Forelimb muscle (tissue), 1 donor: ENCODE measurements around the gene ACER2. TPM values are rescaled to one million over a fixed set of nuclear protein-coding genes. Genes with fewer than 3 reads are reported as not detected.
"Not testable (repeated sequence)": the region's sequence is repeated elsewhere in the genome, so short reads cannot be mapped to it uniquely, and the experiment has no call there.

ENCODE experiments used
- DNase-seq: peaks from one replicate; pipeline ENCODE4 v3.0.0-alpha.2; 2013; ENCODE audit warnings: low read depth
- polyA plus RNA-seq: library from polyadenylated mRNA; unstranded; fragments of 120-200 nt; gene quantifications from one replicate; pipeline ENCODE4 v1.2.1, GENCODE V29; 2013; ENCODE audit not compliant: insufficient read length

ACER2 gene
- 0.99 TPM for polyA plus RNA-seq

DNA sequence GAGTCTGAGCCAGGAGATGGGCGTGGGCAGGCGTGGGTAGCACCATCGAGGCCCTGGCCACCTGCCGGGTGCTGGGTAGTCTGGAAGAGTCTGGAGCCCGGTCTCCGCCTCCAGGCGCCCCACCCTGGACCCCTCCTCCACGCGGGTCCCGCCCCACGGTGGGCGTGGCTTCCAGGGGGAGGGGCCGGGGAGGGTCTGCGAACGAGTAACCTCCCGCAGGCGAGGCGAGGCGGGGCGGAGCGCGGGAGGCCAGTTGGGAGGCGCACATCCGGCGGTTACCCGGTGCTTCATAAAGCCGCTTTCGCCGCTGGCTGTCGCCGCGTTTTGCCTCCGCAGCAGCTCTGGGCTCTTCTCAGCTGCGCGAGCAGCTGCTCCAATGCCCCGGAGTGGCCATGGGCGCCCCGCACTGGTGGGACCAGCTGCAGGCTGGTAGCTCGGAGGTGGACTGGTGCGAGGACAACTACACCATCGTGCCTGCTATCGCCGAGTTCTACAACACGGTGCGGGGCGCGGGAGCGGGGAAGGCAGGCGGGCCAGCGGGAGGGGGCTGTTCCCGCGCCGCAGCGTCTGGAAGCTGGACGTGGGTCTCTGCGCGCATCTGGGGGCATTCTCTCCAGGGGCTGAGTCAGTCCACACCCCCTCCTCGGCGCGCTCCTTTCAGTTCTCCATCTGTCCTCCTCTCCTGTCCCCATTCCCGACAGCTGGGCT, at the start of gene ACER2:
Gene ACER2 (plus strand): TSS at position 317 of the 708 bp plus-strand sequence. CDS start 76 bp downstream, at position 393.
- peak; percentile 51 for DNase-seq

GRCh38 chr9:19369107-19369506, 39.7 kb upstream of the ACER2 start:
- DNase-seq: no peak

- no peak for DNase-seq
Observed at GRCh38 chr9:19371942-19372341, 36.9 kb upstream of the ACER2 start.

- no peak for DNase-seq
Observed at GRCh38 chr9:19372567-19372966, 36.2 kb upstream of the ACER2 start.

DNA sequence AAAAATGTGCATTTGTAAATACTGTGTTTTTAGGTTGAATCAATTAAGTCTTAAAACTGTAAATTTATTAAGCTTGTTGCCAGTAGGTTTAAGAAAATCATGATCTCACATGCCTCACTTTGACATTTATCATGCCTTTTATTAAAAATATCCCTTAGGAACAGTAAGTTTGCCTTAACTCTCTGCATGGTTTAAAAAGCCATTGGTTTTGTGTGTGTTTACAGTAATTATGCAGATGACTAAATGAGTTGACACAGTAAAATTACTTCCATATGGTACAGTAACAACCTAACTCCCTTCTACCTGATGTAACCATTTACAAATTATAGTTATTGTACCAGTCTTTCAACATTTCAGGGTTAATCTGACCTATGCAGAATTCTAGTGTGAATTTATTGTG, 35.3 kb upstream of the ACER2 start:
- DNase-seq: no peak

DNA sequence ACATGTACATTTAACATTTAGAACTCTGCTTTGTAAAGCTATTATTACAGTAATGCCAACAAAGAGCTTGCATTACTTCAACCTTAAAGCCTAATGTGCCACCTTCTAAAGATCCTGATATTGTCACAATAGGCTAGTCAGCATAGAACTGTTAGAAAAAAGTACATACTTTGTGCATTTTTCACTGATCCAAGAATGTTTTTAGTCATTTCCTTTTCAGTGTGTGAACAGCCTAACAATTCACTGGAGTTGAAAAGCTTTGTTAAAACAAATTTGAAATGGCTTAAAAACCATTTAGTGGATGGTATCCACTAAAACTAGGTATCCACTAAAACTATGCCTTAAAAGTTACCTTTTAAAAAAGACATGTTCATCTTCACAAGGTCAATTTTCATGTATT, 33.3 kb upstream of the ACER2 start:
- DNase-seq: no peak

DNA sequence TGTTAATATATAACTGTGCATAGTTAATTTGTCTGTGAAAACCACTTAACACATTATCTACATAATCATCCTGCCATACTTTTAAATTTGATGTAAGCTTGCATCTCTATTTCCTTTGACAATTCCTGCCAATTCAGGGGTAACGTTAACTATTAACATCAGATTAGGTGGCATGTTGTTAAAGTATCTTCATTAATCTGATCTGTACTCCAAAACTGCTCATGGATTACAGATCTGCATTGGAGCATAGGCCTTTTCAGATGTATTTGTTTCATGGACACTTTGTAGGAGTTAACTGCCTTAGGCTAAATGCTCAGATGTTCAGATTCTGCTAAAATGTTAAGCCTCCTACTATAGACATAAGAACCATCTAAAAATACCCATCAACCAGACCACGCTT, 31.9 kb upstream of the ACER2 start:
- no peak for DNase-seq

GRCh38 chr9:19378164-19378563, 30.6 kb upstream of the ACER2 start:
- no peak for DNase-seq

- no peak for DNase-seq
Observed at GRCh38 chr9:19378647-19379046, 30.2 kb upstream of the ACER2 start.

DNA sequence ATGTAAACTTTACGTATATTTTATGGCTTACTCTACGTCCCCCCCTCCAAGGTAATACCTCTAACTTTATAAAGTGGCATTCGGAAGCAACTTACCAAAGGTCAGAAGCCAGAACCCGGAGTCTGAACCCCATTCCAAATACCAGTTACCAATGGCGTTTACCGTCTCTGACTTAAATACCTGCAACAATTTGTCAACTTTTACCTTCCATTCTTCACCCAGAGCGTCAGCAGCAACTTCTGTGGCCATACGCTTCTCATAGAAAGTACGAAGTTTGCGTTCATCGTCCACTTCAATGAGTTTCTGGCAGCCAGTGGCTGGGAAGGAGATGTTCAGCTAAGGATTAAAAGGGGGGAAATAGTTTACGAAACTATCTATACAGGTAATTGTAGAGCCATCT, 29.5 kb upstream of the ACER2 start:
- DNase-seq: no peak

- no peak for DNase-seq
Observed at GRCh38 chr9:19379697-19380046, 29.1 kb upstream of the ACER2 start.

DNA sequence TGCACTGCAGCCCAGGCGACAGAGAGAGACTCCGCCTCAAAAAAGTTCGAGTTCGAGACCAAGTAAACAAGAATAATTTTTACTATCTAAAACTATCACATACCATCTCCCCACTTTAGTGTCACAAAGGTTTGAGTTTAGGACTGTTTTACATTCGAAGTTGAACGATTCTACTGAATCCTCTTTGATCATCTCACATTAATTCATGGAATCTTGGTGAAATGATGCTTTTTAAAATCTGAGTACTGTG, 28.1 kb upstream of the ACER2 start:
- DNase-seq: no peak

DNA sequence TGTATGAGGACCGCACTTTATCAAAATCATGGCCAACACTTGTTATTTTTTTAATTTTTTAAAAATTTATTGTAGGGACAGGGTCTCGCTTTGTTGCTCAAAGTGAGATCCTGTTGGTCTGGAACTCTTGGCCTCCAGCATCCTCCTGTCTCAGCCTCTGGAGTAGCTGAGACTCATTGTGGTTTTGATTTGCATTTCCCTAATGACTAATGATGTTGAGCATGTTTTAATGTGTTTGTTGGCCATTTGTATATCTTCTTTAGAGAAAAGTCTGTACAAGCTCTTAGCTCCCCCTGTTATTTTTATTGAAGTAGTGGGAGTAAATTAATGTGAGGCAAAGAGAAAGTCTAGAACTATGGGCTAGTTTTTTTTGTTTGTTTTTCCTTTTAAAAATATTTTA, 27.2 kb upstream of the ACER2 start:
- DNase-seq: no peak

DNA sequence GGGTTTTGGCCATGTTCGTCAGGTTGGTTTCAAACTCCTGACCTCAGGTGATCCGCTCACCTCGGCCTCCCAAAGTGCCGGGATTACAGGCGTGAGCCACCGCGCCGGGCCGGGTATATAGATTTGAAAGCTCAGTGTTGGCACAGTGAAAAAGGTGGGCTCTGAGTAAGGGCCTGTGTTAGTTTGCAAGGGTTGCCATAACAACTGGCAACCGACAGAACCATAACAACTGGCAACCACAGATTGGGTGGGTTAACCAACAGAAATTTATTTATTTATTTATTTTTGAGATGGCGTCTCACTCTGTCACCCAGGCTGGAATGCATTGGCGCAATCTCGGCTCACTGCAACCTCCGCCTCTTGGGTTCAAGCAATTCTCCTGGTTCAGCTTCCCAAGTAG, 23.6 kb upstream of the ACER2 start:
- DNase-seq: not testable (repeated sequence)

DNA sequence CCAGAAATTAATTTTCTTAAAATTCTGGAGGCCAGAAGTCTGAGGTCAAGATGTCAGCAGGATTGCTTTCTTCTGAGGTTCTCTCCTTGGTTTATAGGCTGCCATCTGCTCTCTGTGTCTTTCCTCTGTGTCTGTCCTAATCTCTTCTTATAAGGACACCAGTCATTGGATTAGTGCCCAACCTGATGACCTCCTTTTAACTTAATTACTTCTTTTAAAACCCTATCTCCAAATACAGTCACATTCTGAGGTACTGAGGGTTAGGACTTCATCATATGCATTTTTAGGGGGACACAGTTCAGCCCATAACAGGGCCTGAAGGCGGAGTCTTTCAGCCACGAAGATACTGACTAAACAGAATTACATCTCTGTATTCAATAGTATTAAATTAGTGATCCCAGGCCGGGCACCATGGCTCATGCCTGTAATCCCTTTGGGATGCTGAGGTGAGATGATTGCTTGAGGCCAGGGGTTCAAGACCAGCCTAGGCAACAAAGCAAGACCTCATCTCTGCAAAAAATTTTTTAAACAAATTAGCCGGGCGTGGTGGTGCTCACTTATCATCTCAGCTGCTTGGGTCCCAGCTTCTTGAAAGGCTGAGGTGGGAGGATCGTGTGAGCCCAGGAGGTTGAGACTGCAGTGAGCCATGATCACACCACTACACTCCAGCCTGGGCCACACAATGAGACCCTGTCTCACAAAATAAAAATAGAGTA, 22.9 kb upstream of the ACER2 start:
- DNase-seq: no peak

GRCh38 chr9:19386502-19387044, 22.2 kb upstream of the ACER2 start:
- DNase-seq: no peak

DNA sequence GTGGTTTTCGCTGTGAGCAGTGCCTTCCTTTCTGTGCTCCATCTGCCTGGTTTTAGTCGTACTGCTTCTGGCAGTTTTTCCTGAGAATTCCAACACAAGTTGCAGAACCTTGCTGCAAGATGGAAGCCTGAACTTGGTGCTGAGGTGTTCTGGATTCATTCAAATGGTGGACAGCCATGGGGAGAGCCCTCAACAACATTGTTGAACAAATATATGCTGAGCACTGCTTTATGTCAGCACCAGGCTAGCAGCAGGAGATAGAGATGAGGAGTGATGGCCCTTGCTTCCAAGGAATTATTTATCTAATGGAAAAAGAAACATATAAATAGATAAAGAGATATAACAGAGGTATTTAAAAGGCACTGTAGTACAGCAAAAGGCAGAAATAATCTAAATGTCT, 21.5 kb upstream of the ACER2 start:
- DNase-seq: no peak

GRCh38 chr9:19389539-19389938, 19.3 kb upstream of the ACER2 start:
- not testable (repeated sequence) for DNase-seq

GRCh38 chr9:19397845-19398244, 11.0 kb upstream of the ACER2 start:
- no peak for DNase-seq

- not testable (repeated sequence) for DNase-seq
Observed at GRCh38 chr9:19403231-19403630, 5.6 kb upstream of the ACER2 start.

DNA sequence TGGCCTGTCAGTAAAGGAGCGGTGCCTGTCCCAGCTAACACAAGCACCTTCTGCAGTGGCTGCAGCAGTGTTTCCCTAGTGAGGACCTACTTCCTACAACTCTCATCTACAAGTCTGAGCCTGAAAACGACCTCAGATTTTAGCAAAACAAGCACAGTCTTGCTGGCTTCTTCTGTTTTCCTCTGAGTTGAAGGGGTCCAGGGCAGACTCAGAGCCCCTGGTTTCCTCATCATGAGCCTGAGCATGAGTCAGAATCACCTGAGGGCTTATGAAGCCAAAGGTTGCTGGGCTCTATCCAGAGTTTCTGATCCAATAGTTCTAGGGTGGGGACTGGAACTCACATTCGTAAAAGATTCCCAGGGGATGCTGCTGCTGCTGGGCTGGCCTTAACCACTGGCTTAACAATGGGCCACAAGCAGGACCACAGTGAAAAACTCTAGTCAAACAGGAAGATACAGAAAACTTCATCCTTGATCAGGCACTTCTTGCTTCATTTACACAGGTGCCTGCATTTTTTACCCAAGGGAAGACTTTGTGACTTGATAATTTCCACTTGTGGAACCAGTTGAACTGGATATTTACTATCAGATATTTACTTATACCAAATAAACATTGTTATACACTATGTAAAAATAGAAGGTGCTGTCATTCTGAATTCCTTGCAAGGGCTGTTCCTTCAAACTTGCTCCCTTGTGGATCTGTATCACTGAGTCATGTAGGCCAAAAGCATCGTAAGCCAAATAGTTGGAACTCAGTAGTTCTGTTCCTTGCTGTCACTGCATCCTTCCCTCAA, 4.3 kb upstream of the ACER2 start:
- DNase-seq: no peak

DNA sequence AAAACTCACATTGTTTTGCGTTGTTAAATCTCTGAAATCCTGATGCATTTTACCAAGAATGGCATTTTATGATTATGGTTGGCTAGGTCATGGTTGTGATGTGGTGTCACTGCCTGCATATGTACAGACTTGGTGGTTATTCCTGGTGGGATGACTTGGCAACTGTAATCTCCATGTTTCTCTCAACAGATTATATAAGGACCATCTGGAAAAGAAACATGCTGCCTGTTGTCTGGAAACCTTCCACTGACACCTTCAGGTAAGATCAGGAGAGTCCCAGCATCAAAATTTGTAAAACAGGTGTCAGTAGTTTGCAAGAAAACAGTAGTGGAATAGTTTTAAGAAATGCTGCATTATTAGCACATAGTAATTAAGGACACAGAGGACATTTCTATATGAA, 3.0 kb upstream of the ACER2 start:
- no peak for DNase-seq

GRCh38 chr9:19408316-19408692, 505 bp upstream of the ACER2 start:
- DNase-seq: no peak
